ENCODE data around the gene ACACA. TPM values are rescaled to one million over a fixed set of nuclear protein-coding genes. Genes with fewer than 3 reads are reported as not detected.
A peak's percentile ranks its signal among the peaks of the same experiment; 100 is the strongest.

Gene ACACA
- total and polyA plus RNA-seq, 9 of the 15 experiments (the other 6 are each of a cell fraction or from before 2014, with no cell fraction given): 35.9 to 135 (median 88.4) TPM

DNA sequence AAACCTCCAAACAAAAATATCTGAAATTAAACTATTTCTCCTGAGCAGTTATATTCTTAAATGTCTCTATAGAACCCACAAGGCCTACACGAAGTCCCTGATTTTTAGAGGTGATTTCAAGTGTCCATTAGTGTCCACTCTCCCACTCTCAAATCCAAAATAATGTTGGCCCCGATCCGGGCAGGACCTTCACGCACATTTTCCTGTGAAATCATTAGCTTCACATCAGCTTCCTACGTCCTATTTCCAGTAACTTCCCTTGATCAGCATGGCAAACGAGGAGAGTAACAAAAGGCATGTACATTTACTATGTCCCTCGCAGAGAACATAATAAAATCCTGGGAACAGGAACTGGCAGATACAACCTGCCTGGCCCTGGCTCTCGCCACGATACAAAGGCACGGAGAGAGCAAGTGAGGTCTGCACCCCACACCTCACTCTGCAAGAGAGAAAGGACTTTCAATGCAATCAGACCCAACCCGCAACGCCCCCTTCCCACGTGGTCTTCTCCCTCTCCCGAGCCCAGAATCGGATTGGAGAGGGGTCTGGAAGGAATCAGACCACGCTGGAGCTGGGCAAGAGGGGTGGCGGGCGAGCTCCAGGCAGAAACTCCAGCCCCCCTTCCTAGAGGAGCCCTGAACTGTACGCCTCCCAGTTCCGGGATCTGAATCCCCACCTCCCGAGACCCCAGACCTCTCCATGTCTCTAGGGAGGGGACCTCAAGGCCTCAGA is 48.4 kb downstream of the ACACA start (continued):
- no peak for TF ChIP-seq PHTF2 (CRISPR knock-in tag; IDR thresholded peaks at IDR 0.05)
- TF ChIP-seq, protein P1, sequence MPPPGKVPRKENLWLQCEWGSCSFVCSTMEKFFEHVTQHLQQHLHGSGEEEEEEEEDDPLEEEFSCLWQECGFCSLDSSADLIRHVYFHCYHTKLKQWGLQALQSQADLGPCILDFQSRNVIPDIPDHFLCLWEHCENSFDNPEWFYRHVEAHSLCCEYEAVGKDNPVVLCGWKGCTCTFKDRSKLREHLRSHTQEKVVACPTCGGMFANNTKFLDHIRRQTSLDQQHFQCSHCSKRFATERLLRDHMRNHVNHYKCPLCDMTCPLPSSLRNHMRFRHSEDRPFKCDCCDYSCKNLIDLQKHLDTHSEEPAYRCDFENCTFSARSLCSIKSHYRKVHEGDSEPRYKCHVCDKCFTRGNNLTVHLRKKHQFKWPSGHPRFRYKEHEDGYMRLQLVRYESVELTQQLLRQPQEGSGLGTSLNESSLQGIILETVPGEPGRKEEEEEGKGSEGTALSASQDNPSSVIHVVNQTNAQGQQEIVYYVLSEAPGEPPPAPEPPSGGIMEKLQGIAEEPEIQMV (tag; conservative IDR thresholded peaks at IDR 0.05; ENCODE audit: low read depth): no peak
- 0 out of 2 replicates have a peak, but pooled peaks have one; percentile 65 for TF ChIP-seq ZNF830 (CRISPR knock-in tag; IDR thresholded peaks at IDR 0.05)
- TF ChIP-seq ELF1 (tag; IDR thresholded peaks at IDR 0.05): no peak
- no peak for TF ChIP-seq L3MBTL2 (IDR thresholded peaks at IDR 0.05)
- TF ChIP-seq HDAC2 (IDR thresholded peaks at IDR 0.05): peak; percentile 83; the same call in 1 of the 2 replicates
- TF ChIP-seq, protein P2, sequence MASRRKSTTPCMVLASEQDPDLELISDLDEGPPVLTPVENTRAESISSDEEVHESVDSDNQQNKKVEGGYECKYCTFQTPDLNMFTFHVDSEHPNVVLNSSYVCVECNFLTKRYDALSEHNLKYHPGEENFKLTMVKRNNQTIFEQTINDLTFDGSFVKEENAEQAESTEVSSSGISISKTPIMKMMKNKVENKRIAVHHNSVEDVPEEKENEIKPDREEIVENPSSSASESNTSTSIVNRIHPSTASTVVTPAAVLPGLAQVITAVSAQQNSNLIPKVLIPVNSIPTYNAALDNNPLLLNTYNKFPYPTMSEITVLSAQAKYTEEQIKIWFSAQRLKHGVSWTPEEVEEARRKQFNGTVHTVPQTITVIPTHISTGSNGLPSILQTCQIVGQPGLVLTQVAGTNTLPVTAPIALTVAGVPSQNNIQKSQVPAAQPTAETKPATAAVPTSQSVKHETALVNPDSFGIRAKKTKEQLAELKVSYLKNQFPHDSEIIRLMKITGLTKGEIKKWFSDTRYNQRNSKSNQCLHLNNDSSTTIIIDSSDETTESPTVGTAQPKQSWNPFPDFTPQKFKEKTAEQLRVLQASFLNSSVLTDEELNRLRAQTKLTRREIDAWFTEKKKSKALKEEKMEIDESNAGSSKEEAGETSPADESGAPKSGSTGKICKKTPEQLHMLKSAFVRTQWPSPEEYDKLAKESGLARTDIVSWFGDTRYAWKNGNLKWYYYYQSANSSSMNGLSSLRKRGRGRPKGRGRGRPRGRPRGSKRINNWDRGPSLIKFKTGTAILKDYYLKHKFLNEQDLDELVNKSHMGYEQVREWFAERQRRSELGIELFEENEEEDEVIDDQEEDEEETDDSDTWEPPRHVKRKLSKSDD (conservative IDR thresholded peaks at IDR 0.05; ENCODE audit: low read length): no peak
- no peak for TF ChIP-seq ASH1L (IDR thresholded peaks at IDR 0.05; ENCODE audit: borderline replicate concordance, low read depth, partially characterized antibody)
- TF ChIP-seq, protein P3, sequence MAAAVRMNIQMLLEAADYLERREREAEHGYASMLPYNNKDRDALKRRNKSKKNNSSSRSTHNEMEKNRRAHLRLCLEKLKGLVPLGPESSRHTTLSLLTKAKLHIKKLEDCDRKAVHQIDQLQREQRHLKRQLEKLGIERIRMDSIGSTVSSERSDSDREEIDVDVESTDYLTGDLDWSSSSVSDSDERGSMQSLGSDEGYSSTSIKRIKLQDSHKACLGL (CRISPR knock-in tag; IDR thresholded peaks at IDR 0.05; ENCODE audit: borderline replicate concordance, poor library complexity, severe bottlenecking): peak; percentile 37
- no peak; the same call in 1 of the 2 replicates for TF ChIP-seq NCOA1 (IDR thresholded peaks at IDR 0.05; ENCODE audit: low read depth)
- peak; percentile 97 for TF ChIP-seq MXI1 (IDR thresholded peaks at IDR 0.05; ENCODE audit: low read depth, low read length)
- TF ChIP-seq, protein P4, sequence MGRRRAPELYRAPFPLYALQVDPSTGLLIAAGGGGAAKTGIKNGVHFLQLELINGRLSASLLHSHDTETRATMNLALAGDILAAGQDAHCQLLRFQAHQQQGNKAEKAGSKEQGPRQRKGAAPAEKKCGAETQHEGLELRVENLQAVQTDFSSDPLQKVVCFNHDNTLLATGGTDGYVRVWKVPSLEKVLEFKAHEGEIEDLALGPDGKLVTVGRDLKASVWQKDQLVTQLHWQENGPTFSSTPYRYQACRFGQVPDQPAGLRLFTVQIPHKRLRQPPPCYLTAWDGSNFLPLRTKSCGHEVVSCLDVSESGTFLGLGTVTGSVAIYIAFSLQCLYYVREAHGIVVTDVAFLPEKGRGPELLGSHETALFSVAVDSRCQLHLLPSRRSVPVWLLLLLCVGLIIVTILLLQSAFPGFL (CRISPR knock-in tag; IDR thresholded peaks at IDR 0.05): no peak
- TF ChIP-seq, protein P5, sequence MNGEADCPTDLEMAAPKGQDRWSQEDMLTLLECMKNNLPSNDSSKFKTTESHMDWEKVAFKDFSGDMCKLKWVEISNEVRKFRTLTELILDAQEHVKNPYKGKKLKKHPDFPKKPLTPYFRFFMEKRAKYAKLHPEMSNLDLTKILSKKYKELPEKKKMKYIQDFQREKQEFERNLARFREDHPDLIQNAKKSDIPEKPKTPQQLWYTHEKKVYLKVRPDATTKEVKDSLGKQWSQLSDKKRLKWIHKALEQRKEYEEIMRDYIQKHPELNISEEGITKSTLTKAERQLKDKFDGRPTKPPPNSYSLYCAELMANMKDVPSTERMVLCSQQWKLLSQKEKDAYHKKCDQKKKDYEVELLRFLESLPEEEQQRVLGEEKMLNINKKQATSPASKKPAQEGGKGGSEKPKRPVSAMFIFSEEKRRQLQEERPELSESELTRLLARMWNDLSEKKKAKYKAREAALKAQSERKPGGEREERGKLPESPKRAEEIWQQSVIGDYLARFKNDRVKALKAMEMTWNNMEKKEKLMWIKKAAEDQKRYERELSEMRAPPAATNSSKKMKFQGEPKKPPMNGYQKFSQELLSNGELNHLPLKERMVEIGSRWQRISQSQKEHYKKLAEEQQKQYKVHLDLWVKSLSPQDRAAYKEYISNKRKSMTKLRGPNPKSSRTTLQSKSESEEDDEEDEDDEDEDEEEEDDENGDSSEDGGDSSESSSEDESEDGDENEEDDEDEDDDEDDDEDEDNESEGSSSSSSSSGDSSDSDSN (IDR thresholded peaks at IDR 0.05; ENCODE audit: borderline replicate concordance in 1 of 2, low read depth in 2 of 2, low read length in 2 of 2): 0 out of 4 replicates have a peak, but pooled peaks of 1 of the 2 experiments have one; percentile 50
- no peak for TF ChIP-seq POLR2H (tag; IDR thresholded peaks at IDR 0.05; ENCODE audit: low read depth)

Measured in K562 (cell line).